A549 treated with RU486 at 1 μM for 4 hours (cell line): ENCODE measurements around the gene OR3A1. TPM values are rescaled to one million over a fixed set of nuclear protein-coding genes. Genes with fewer than 3 reads are reported as not detected.

ENCODE experiments used
- total RNA-seq: library from RNA; stranded (reverse); fragments of 200-300 nt; extraction: Qiagen RNA extraction; gene quantifications from 5 replicates; pipeline ENCODE4 v1.2.3, GENCODE V29; 2022; ENCODE audit warnings: low read depth

The OR3A1 gene, protein sequence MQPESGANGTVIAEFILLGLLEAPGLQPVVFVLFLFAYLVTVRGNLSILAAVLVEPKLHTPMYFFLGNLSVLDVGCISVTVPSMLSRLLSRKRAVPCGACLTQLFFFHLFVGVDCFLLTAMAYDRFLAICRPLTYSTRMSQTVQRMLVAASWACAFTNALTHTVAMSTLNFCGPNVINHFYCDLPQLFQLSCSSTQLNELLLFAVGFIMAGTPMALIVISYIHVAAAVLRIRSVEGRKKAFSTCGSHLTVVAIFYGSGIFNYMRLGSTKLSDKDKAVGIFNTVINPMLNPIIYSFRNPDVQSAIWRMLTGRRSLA
- not detected in 5 replicates for total RNA-seq

DNA sequence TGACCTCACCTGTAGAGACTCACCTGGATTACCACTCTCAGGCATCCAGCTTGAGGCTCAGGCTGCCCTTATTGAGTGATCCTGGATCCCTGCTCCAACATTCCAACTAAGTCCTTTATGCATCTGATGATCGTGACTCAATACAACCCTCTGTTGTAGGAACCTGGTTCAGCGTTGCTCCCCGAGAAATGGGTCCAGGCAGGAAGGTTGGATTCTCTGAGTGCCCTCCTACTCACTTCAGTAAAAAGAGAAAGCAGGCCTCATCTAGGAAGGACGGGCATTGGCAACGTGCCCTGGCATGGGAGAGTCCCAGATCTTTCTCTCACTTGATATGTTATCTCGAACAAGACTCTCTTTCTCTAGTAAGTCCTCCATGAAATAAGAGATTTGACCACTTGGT is at the start of gene OR3A1:
TSS of gene OR3A1 (minus strand) at position 101 of the 400 bp plus-strand sequence. CDS start 5,778 bp downstream, outside the sequence.

Other genes with a start within 250 kb of the OR3A1 start
- not detected in 5 replicates for gene OR1D5, start 234.8 kb downstream of the OR3A1 start, total RNA-seq
- not detected in 5 replicates for gene OR1D2, start 193.9 kb downstream of the OR3A1 start, total RNA-seq
- gene OR1G1, start 170.8 kb downstream of the OR3A1 start, total RNA-seq, result not detected in 5 replicates
- gene OR1A2, start 100.8 kb downstream of the OR3A1 start, total RNA-seq, result not detected in 5 replicates
- gene OR1A1, start 90.7 kb downstream of the OR3A1 start, total RNA-seq, result not detected in 5 replicates
- not detected in 5 replicates for gene OR3A2, start 87.9 kb upstream of the OR3A1 start, total RNA-seq
- gene OR1E1, start 100.0 kb upstream of the OR3A1 start, total RNA-seq, result not detected in 5 replicates
- gene OR3A3, start 113.0 kb upstream of the OR3A1 start, total RNA-seq, result not detected in 5 replicates
- not detected in 5 replicates for gene OR1E2, start 135.5 kb upstream of the OR3A1 start, total RNA-seq
- not detected in 5 replicates for gene SPATA22, start 173.5 kb upstream of the OR3A1 start, total RNA-seq
- gene ASPA, start 177.6 kb upstream of the OR3A1 start, total RNA-seq, result not detected in 5 replicates